Liver (tissue), 9 donors: ENCODE data around the gene BLOC1S5. TPM values are rescaled to one million over a fixed set of nuclear protein-coding genes. Genes with fewer than 3 reads are reported as not detected.

Experiments
- DNase-seq: peaks from one replicate; pipeline ENCODE4 v3.0.0-alpha.2; 2017; ENCODE audit warnings: low spot score
- H3K27ac ChIP-seq, 2 donors: one replicate each; pipeline ENCODE4 v1.7.0; 2013; ENCODE audit warnings: inconsistent platforms in 2 of 2, low read length in 2 of 2, control low read depth in 1 of 2, low read depth in 1 of 2, mild to moderate bottlenecking in 1 of 2
- H3K27me3 ChIP-seq, 4 donors: one replicate each; pipeline versions ENCODE4 v1.6.1 to v1.7.0; 2013; ENCODE audit warnings: low read length in 3 of 4, inconsistent platforms in 1 of 4, mild to moderate bottlenecking in 1 of 4, moderate library complexity in 1 of 4; ENCODE audit not compliant: control insufficient read depth in 4 of 4, insufficient read depth in 4 of 4
- H3K36me3 ChIP-seq, 4 donors: one replicate each; pipeline versions ENCODE4 v1.6.1 to v1.7.0; 2013; ENCODE audit warnings: low read length in 3 of 4, mild to moderate bottlenecking in 3 of 4, low read depth in 1 of 4, moderate library complexity in 1 of 4; ENCODE audit not compliant: control insufficient read depth in 4 of 4, insufficient read depth in 3 of 4
- H3K4me1 ChIP-seq, 4 donors: one replicate each; pipeline versions ENCODE4 v1.6.1 to v1.7.0; 2013; ENCODE audit warnings: low read length in 3 of 4, mild to moderate bottlenecking in 3 of 4, moderate library complexity in 1 of 4; ENCODE audit not compliant: control insufficient read depth in 4 of 4, insufficient read depth in 4 of 4
- H3K4me3 ChIP-seq, 3 donors: one replicate each; pipeline versions ENCODE4 v1.6.1 to v1.7.0; 2013; ENCODE audit warnings: low read length in 3 of 3, control low read depth in 1 of 3, low read depth in 1 of 3, mild to moderate bottlenecking in 1 of 3
- H3K9ac ChIP-seq, 2 donors: one replicate each; pipeline ENCODE4 v1.7.0; 2013; ENCODE audit warnings: low read length in 2 of 2, mild to moderate bottlenecking in 2 of 2, moderate library complexity in 2 of 2, control low read depth in 1 of 2, low read depth in 1 of 2
- H3K9me3 ChIP-seq, 4 donors: one replicate each; pipeline versions ENCODE4 v1.6.1 to v1.7.0; 2013; ENCODE audit warnings: low read length in 3 of 4; ENCODE audit not compliant: control insufficient read depth in 4 of 4
- EGR1 ChIP-seq, 2 donors: IDR thresholded peaks; 2 replicates each; pipeline ENCODE4 v1.6.1; 2016 to 2018; ENCODE audit warnings: antibody characterized with exemption in 2 of 2, low read depth in 2 of 2
- FOXA1 ChIP-seq: IDR thresholded peaks from 2 replicates; pipeline ENCODE4 v1.6.1; 2016; ENCODE audit warnings: antibody characterized with exemption
- FOXA2 ChIP-seq: IDR thresholded peaks from 2 replicates; pipeline ENCODE4 v1.6.1; 2016; ENCODE audit warnings: antibody characterized with exemption
- GABPA ChIP-seq, 2 donors: IDR thresholded peaks in 1 of 2; conservative IDR thresholded peaks in 1 of 2; 2 replicates each; pipeline ENCODE4 v1.6.1; 2016; ENCODE audit warnings: antibody characterized with exemption in 2 of 2, mild to moderate bottlenecking in 1 of 2, moderate library complexity in 1 of 2
- HNF4A ChIP-seq, 2 donors: conservative IDR thresholded peaks; 2 replicates each; pipeline ENCODE4 v1.6.1; 2016; ENCODE audit warnings: antibody characterized with exemption in 2 of 2, mild to moderate bottlenecking in 2 of 2
- JUND ChIP-seq, 2 donors: IDR thresholded peaks; 2 replicates each; pipeline ENCODE4 v1.6.1; 2016; ENCODE audit warnings: antibody characterized with exemption in 2 of 2
- NR2F2 ChIP-seq: IDR thresholded peaks from 2 replicates; pipeline ENCODE4 v1.6.1; 2016; ENCODE audit warnings: antibody characterized with exemption
- RAD21 ChIP-seq, 2 donors: IDR thresholded peaks; 2 replicates each; pipeline ENCODE4 v1.6.1; 2016; ENCODE audit warnings: antibody characterized with exemption in 2 of 2, mild to moderate bottlenecking in 2 of 2
- RXRA ChIP-seq, 2 donors: IDR thresholded peaks; 2 replicates each; pipeline ENCODE4 v1.6.1; 2017 to 2018; ENCODE audit warnings: antibody characterized with exemption in 2 of 2, mild to moderate bottlenecking in 1 of 2
- SP1 ChIP-seq: IDR thresholded peaks from 2 replicates; pipeline ENCODE4 v1.6.1; 2018; ENCODE audit warnings: antibody characterized with exemption, mild to moderate bottlenecking
- TAF1 ChIP-seq: conservative IDR thresholded peaks from 2 replicates; pipeline ENCODE4 v1.6.1; 2016; ENCODE audit warnings: antibody characterized with exemption, mild to moderate bottlenecking
- YY1 ChIP-seq: IDR thresholded peaks from 2 replicates; pipeline ENCODE4 v1.6.1; 2016; ENCODE audit warnings: antibody characterized with exemption, mild to moderate bottlenecking
- WGBS: extraction: QIAGEN DNeasy Blood & Tissue Kit; methylation state at CpG from one replicate; pipeline ENCODE4 v1.1.7; 2013; 5-methylcytosine and 5-hydroxymethylcytosine counted together
- polyA plus RNA-seq, 2 donors: library from polyadenylated mRNA; stranded (reverse) in 1 of 2; unstranded in 1 of 2; fragments of 200-250 nt in 1 of 2; fragments of >200 nt in 1 of 2; fragmentation: Nextera tagmentation in 1 of 2; extraction: Ambion mirVana in 1 of 2; gene quantifications; one replicate each; pipeline versions ENCODE4 v1.2.1 to v1.2.3, GENCODE V29; 2013 to 2015
- total RNA-seq, 2 donors: library from RNA; depleted of rRNA; stranded (reverse); fragments of >200 nt; gene quantifications; one replicate each; pipeline ENCODE4 v1.2.3, GENCODE V29; 2014
- TF ChIP-seq, protein P1 (sequence below): fragments of 150-350 bp; IDR thresholded peaks from 2 replicates; pipeline ENCODE4 v1.5.1; 2017; ENCODE audit warnings: improper control_type of control experiment, low read depth, low read length; ENCODE audit not compliant: missing input control
- TF ChIP-seq, protein P2 (sequence below): IDR thresholded peaks from 2 replicates; pipeline ENCODE4 v1.6.1; 2016; ENCODE audit warnings: antibody characterized with exemption
- TF ChIP-seq, protein P3 (sequence below): IDR thresholded peaks from 2 replicates; pipeline ENCODE4 v1.6.1; 2016; ENCODE audit warnings: antibody characterized with exemption
- TF ChIP-seq, protein P4 (sequence below): IDR thresholded peaks from 2 replicates; pipeline ENCODE4 v1.6.1; 2016; ENCODE audit warnings: antibody characterized with exemption, mild to moderate bottlenecking
- TF ChIP-seq, protein P5 (sequence below): IDR thresholded peaks from 2 replicates; pipeline ENCODE4 v1.6.1; 2016; ENCODE audit warnings: antibody characterized with exemption
- donor health status: healthy.
- donor health status: healthy.
- donor health status: healthy.
- donor health status: healthy.
- donor health status: healthy.

The BLOC1S5 gene
- total and polyA plus RNA-seq, 4 donors: 5.2 to 11.1 (median 7.1) TPM

DNA sequence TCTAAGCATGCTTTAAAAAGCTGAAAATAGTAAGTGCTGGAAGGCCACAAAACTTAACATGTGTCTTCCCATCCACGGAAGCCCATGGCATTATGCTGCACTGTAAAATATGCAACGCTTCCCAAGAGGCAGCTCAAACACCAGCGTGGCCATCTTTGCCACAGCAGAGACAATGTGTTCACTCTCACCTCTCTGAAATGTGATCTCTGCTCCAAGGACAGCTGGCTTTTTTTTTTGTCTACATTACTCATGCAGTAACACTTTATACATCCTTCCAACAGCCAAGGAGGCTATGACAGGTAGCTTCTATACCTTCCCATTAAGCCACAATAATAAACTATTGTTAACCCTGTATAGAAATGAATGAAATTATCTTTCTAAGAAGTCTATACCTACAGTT is 49.2 kb downstream of the BLOC1S5 start:
- Histone ChIP-seq H3K27ac (no peak overlapping the region), H3K9ac (no peak overlapping the region), H3K9me3 (no peaks in the 10 kb centered on the region), H3K27me3 (no peaks in the 10 kb centered on the region), H3K4me3 (no peak overlapping the region), H3K36me3 (peaks cover 0 to 17% (median 9%) of the 10 kb centered on the region in 4 donors), H3K4me1 (peaks cover 0 to 8% (median 0%) of the 10 kb centered on the region in 4 donors)
- no peak for DNase-seq
- WGBS: 96% methylated on average over 3 of the region's 3 CpGs
- TF ChIP-seq SP1 (no peak), JUND (IDR thresholded peaks at IDR 0.05) (no peak), EGR1 (IDR thresholded peaks at IDR 0.05; ENCODE audit: low read depth in 2 of 2) (no peak), YY1 (no peak), NR2F2 (no peak), RAD21 (IDR thresholded peaks at IDR 0.05) (no peak), RXRA (IDR thresholded peaks at IDR 0.05) (no peak), FOXA2 (no peak), TAF1 (no peak), FOXA1 (no peak), GABPA (IDR thresholded peaks at IDR 0.05 in 1 of 2, conservative IDR thresholded peaks at IDR 0.05 in 1 of 2) (no peak), HNF4A (conservative IDR thresholded peaks at IDR 0.05) (no peak)
- TF ChIP-seq, protein P1, sequence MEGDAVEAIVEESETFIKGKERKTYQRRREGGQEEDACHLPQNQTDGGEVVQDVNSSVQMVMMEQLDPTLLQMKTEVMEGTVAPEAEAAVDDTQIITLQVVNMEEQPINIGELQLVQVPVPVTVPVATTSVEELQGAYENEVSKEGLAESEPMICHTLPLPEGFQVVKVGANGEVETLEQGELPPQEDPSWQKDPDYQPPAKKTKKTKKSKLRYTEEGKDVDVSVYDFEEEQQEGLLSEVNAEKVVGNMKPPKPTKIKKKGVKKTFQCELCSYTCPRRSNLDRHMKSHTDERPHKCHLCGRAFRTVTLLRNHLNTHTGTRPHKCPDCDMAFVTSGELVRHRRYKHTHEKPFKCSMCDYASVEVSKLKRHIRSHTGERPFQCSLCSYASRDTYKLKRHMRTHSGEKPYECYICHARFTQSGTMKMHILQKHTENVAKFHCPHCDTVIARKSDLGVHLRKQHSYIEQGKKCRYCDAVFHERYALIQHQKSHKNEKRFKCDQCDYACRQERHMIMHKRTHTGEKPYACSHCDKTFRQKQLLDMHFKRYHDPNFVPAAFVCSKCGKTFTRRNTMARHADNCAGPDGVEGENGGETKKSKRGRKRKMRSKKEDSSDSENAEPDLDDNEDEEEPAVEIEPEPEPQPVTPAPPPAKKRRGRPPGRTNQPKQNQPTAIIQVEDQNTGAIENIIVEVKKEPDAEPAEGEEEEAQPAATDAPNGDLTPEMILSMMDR: no peak
- TF ChIP-seq, protein P2, sequence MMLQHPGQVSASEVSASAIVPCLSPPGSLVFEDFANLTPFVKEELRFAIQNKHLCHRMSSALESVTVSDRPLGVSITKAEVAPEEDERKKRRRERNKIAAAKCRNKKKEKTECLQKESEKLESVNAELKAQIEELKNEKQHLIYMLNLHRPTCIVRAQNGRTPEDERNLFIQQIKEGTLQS: no peak
- TF ChIP-seq, protein P3, sequence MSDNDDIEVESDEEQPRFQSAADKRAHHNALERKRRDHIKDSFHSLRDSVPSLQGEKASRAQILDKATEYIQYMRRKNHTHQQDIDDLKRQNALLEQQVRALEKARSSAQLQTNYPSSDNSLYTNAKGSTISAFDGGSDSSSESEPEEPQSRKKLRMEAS: no peak

DNA sequence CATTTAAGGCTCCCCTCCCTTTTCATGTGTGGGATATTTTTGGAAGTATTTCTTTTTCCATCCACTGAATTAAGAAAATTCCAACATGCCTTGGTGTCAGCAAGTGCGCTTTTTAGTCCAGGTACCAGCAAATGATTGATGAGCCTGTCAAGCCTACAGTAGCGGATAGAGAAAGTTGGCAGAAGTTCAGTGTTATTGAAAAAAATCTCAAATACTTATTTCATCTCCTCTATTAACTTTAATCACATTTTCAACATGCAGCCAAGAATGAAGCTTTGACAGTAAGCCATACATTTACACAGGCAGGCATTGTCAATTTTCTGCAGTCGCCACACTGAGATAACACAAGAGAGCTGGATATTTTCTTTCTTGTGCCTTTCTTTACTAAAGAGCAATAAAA is 50.4 kb downstream of the BLOC1S5 start:
- Histone ChIP-seq H3K36me3 (peaks cover 0 to 17% (median 9%) of the 10 kb centered on the region in 4 donors), H3K9ac (no peak overlapping the region), H3K27ac (no peak overlapping the region), H3K9me3 (no peaks in the 10 kb centered on the region), H3K4me1 (peaks cover 0 to 8% (median 0%) of the 10 kb centered on the region in 4 donors), H3K4me3 (no peak overlapping the region), H3K27me3 (no peaks in the 10 kb centered on the region)
- 94% methylated on average over 3 of the region's 3 CpGs for WGBS
- no peak for DNase-seq
- TF ChIP-seq, protein P2: no peak
- TF ChIP-seq, protein P3: no peak
- TF ChIP-seq YY1: no peak
- TF ChIP-seq GABPA (IDR thresholded peaks at IDR 0.05 in 1 of 2, conservative IDR thresholded peaks at IDR 0.05 in 1 of 2): no peak
- no peak for TF ChIP-seq FOXA1
- no peak for TF ChIP-seq FOXA2
- no peak for TF ChIP-seq TAF1
- TF ChIP-seq, protein P4, sequence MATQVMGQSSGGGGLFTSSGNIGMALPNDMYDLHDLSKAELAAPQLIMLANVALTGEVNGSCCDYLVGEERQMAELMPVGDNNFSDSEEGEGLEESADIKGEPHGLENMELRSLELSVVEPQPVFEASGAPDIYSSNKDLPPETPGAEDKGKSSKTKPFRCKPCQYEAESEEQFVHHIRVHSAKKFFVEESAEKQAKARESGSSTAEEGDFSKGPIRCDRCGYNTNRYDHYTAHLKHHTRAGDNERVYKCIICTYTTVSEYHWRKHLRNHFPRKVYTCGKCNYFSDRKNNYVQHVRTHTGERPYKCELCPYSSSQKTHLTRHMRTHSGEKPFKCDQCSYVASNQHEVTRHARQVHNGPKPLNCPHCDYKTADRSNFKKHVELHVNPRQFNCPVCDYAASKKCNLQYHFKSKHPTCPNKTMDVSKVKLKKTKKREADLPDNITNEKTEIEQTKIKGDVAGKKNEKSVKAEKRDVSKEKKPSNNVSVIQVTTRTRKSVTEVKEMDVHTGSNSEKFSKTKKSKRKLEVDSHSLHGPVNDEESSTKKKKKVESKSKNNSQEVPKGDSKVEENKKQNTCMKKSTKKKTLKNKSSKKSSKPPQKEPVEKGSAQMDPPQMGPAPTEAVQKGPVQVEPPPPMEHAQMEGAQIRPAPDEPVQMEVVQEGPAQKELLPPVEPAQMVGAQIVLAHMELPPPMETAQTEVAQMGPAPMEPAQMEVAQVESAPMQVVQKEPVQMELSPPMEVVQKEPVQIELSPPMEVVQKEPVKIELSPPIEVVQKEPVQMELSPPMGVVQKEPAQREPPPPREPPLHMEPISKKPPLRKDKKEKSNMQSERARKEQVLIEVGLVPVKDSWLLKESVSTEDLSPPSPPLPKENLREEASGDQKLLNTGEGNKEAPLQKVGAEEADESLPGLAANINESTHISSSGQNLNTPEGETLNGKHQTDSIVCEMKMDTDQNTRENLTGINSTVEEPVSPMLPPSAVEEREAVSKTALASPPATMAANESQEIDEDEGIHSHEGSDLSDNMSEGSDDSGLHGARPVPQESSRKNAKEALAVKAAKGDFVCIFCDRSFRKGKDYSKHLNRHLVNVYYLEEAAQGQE: no peak
- TF ChIP-seq NR2F2: no peak
- TF ChIP-seq, protein P5, sequence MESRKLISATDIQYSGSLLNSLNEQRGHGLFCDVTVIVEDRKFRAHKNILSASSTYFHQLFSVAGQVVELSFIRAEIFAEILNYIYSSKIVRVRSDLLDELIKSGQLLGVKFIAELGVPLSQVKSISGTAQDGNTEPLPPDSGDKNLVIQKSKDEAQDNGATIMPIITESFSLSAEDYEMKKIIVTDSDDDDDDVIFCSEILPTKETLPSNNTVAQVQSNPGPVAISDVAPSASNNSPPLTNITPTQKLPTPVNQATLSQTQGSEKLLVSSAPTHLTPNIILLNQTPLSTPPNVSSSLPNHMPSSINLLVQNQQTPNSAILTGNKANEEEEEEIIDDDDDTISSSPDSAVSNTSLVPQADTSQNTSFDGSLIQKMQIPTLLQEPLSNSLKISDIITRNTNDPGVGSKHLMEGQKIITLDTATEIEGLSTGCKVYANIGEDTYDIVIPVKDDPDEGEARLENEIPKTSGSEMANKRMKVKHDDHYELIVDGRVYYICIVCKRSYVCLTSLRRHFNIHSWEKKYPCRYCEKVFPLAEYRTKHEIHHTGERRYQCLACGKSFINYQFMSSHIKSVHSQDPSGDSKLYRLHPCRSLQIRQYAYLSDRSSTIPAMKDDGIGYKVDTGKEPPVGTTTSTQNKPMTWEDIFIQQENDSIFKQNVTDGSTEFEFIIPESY: no peak
- no peak for TF ChIP-seq EGR1 (IDR thresholded peaks at IDR 0.05; ENCODE audit: low read depth in 2 of 2)
- TF ChIP-seq SP1: no peak
- TF ChIP-seq, protein P1: no peak
- no peak for TF ChIP-seq JUND (IDR thresholded peaks at IDR 0.05)
- TF ChIP-seq HNF4A (conservative IDR thresholded peaks at IDR 0.05): no peak
- TF ChIP-seq RXRA (IDR thresholded peaks at IDR 0.05): no peak
- TF ChIP-seq RAD21 (IDR thresholded peaks at IDR 0.05): no peak
